Cardiac muscle cell (in vitro differentiated cells and primary cell): ENCODE data around the gene RYR2. TPM values are rescaled to one million over a fixed set of nuclear protein-coding genes. Genes with fewer than 3 reads are reported as not detected.

Experiments used
- DNase-seq, 2 donors: peaks; one replicate each; pipeline versions ENCODE4 v3.0.0 to v3.0.0-alpha.2; 2010 to 2017; ENCODE audit warnings: low read depth in 1 of 2, low spot score in 1 of 2
- H3K27ac ChIP-seq: fragments of 200-600 bp; sonication (generic); 2 replicates; pipeline ENCODE4 v1.5.1; 2016
- H3K27me3 ChIP-seq: fragments of 200-600 bp; sonication (generic); 2 replicates; pipeline ENCODE4 v1.6.0; 2016; ENCODE audit warnings: control low read depth
- H3K36me3 ChIP-seq: fragments of 200-600 bp; sonication (generic); 2 replicates; pipeline ENCODE4 v1.5.1; 2016; ENCODE audit warnings: control low read depth
- H3K4me1 ChIP-seq: fragments of 200-600 bp; sonication (generic); 2 replicates; pipeline ENCODE4 v1.8.1; 2017; ENCODE audit warnings: low read depth, mild to moderate bottlenecking, mixed run types
- H3K4me3 ChIP-seq: fragments of 200-600 bp; sonication (generic); 2 replicates; pipeline ENCODE4 v1.5.1; 2016; ENCODE audit warnings: mild to moderate bottlenecking
- H3K9me3 ChIP-seq: fragments of 200-600 bp; sonication (generic); 2 replicates; pipeline ENCODE4 v1.5.1; 2017; ENCODE audit warnings: low read depth, mild to moderate bottlenecking, control low read depth
- CTCF ChIP-seq: IDR thresholded peaks from 2 replicates; pipeline ENCODE4 v1.5.1; 2012; ENCODE audit warnings: low read depth, mild to moderate bottlenecking, low read length
- polyA plus RNA-seq: library from polyadenylated mRNA; unstranded; fragments of >200 nt; fragmentation: Nextera tagmentation; extraction: Ambion mirVana; gene quantifications from 2 replicates; pipeline ENCODE4 v1.2.1, GENCODE V29; 2016
- total RNA-seq: library from RNA; depleted of rRNA; stranded (reverse); fragments of >200 nt; gene quantifications from 2 replicates; pipeline ENCODE4 v1.2.3, GENCODE V29; 2016

The RYR2 gene
- total and polyA plus RNA-seq, 2 experiments from 2014 or later: 29.8 to 155 TPM

- Histone ChIP-seq H3K4me1 (peaks cover 10% of the 10 kb centered on the region), H3K27me3 (no peaks in the 10 kb centered on the region), H3K36me3 (no peaks in the 10 kb centered on the region), H3K9me3 (no peaks in the 10 kb centered on the region), H3K4me3 (no peak overlapping the region), H3K27ac (no peak overlapping the region)
- no peak for DNase-seq
- no peak for TF ChIP-seq CTCF
Measured at GRCh38 chr1:237035759-237036158, 6.2 kb upstream of the RYR2 start.

- H3K4me3 ChIP-seq: no peak overlapping the region
- no peak for DNase-seq
- H3K27me3 ChIP-seq: no peaks in the 10 kb centered on the region
- H3K36me3 ChIP-seq: no peaks in the 10 kb centered on the region
- no peak for TF ChIP-seq CTCF
- H3K27ac ChIP-seq: no peak overlapping the region
- H3K4me1 ChIP-seq: no peaks in the 10 kb centered on the region
- H3K9me3 ChIP-seq: no peaks in the 10 kb centered on the region
Measured at GRCh38 chr1:237038211-237038610, 3.8 kb upstream of the RYR2 start.

DNA sequence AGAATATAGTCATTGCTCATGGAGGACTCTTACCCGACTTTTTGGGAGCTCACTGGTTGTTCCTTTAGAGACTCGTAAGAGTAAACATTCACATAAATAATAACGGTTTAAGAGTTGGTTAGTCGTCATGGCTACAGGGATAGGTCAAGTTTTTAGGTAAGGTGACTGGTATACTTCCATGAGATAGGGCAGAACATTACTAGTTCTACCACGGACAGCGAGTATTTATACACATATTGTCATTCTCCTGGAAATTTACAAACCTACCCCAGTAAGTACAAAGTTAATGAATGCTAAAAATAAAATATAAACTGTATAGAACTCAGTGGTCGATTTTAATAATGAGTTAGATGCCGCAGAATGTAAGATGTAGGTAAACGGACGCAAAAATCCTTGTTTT is 1.2 kb upstream of the RYR2 start:
- H3K36me3 ChIP-seq: no peaks in the 10 kb centered on the region
- no peak for DNase-seq
- H3K9me3 ChIP-seq: no peaks in the 10 kb centered on the region
- no peak overlapping the region for H3K4me3 ChIP-seq
- no peaks in the 10 kb centered on the region for H3K27me3 ChIP-seq
- H3K4me1 ChIP-seq: peaks cover 13% of the 10 kb centered on the region
- H3K27ac ChIP-seq: no peak overlapping the region
- TF ChIP-seq CTCF: no peak

GRCh38 chr1:237041461-237041794 is 556 bp upstream of the RYR2 start:
- Histone ChIP-seq H3K4me1 (peaks cover 19% of the 10 kb centered on the region), H3K27ac (peak overlapping the region; percentile 93), H3K9me3 (no peaks in the 10 kb centered on the region), H3K27me3 (no peaks in the 10 kb centered on the region), H3K36me3 (no peaks in the 10 kb centered on the region), H3K4me3 (peak overlapping the region; percentile 94)
- DNase-seq: no peak
- no peak for TF ChIP-seq CTCF

DNA sequence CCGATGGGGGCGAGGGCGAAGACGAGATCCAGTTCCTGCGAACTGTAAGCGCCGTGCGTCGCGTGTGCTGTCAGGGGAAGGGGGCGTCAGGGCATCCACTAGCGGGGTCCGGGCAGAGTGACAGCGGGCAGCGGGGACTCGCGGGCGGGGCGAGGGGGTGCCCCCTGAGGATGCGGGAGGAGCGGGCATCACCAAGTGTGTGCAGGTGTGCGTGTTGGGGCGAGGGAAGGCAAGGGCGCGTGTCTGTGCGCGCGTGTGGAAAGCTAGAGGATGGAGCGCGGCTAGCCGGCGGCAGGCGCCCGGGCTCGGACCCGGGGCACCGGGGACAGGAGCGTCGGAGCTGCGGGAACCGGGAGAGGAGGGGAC is 525 bp downstream of the RYR2 start:
- H3K36me3 ChIP-seq: no peaks in the 10 kb centered on the region
- H3K4me1 ChIP-seq: peaks cover 30% of the 10 kb centered on the region
- DNase-seq: peak in 1 of 2 donors; percentile 1
- no peaks in the 10 kb centered on the region for H3K27me3 ChIP-seq
- no peaks in the 10 kb centered on the region for H3K9me3 ChIP-seq
- no peak for TF ChIP-seq CTCF
- peak overlapping the region; percentile 93 for H3K27ac ChIP-seq
- peak overlapping the region; percentile 94 for H3K4me3 ChIP-seq
